ENCODE data around the gene RHEBL1. TPM values are rescaled to one million over a fixed set of nuclear protein-coding genes. Genes with fewer than 3 reads are reported as not detected.

Gene RHEBL1
- total RNA-seq, 1 donor from 2014 or later: 16.0 TPM

- intact Hi-C loops (cut with micrococcal nuclease): loop anchor here (5.0 kb wide), 1 partner anchor 206 kb away; the partner anchor contains the start of gene DDX23
- Mint-ChIP-seq H3K9me3 (no peaks in the 10 kb centered on the region), H3K4me3 (ENCODE audit: low read depth) (peak overlapping the region; percentile 92), H3K36me3 (ENCODE audit: low read depth) (peaks cover 42% of the 10 kb centered on the region), H3K4me1 (ENCODE audit: low read depth) (peaks cover 45% of the 10 kb centered on the region), H3K27me3 (ENCODE audit: low read depth) (no peaks in the 10 kb centered on the region), H3K27ac (peak overlapping the region; percentile 56)
- DNase-seq (ENCODE audit: low spot score): no peak
Measured at GRCh38 chr12:49058366-49059044, 11.3 kb downstream of the RHEBL1 start.

GRCh38 chr12:49057888-49058287 is 11.9 kb downstream of the RHEBL1 start:
- intact Hi-C loops (cut with micrococcal nuclease): loop anchor here (5.0 kb wide), 1 partner anchor 206 kb away; the partner anchor contains the start of gene DDX23
- Mint-ChIP-seq H3K4me1 (ENCODE audit: low read depth) (peaks cover 45% of the 10 kb centered on the region), H3K4me3 (ENCODE audit: low read depth) (peak overlapping the region; percentile 92), H3K27me3 (ENCODE audit: low read depth) (no peaks in the 10 kb centered on the region), H3K27ac (peak overlapping the region; percentile 45), H3K9me3 (no peaks in the 10 kb centered on the region), H3K36me3 (ENCODE audit: low read depth) (peaks cover 48% of the 10 kb centered on the region)
- no peak for DNase-seq (ENCODE audit: low spot score)

- Mint-ChIP-seq H3K27me3 (ENCODE audit: low read depth) (no peaks in the 10 kb centered on the region), H3K4me1 (ENCODE audit: low read depth) (peaks cover 41% of the 10 kb centered on the region), H3K4me3 (ENCODE audit: low read depth) (peak overlapping the region; percentile 92), H3K27ac (peak overlapping the region; percentile 61), H3K36me3 (ENCODE audit: low read depth) (peaks cover 64% of the 10 kb centered on the region), H3K9me3 (no peaks in the 10 kb centered on the region)
- peak; percentile 50 for DNase-seq (ENCODE audit: low spot score)
- intact Hi-C loops (cut with micrococcal nuclease): loop anchor here (1.0 to 5.0 kb wide), 2 partner anchors 38 to 204 kb away; partner anchors contain the start of genes DDX23 and PRKAG1
Measured at GRCh38 chr12:49055978-49056754, 13.6 kb downstream of the RHEBL1 start.

- no peaks in the 10 kb centered on the region for H3K9me3 Mint-ChIP-seq
- H3K36me3 Mint-ChIP-seq (ENCODE audit: low read depth): peaks cover 72% of the 10 kb centered on the region
- H3K27me3 Mint-ChIP-seq (ENCODE audit: low read depth): no peaks in the 10 kb centered on the region
- no peak overlapping the region for H3K4me3 Mint-ChIP-seq (ENCODE audit: low read depth)
- peak overlapping the region; percentile 10 for H3K27ac Mint-ChIP-seq
- intact Hi-C loops (cut with micrococcal nuclease): loop anchor here (5.0 kb wide), 1 partner anchor 203 kb away; the partner anchor contains the start of gene DDX23
- H3K4me1 Mint-ChIP-seq (ENCODE audit: low read depth): peaks cover 40% of the 10 kb centered on the region
- no peak for DNase-seq (ENCODE audit: low spot score)
Measured at GRCh38 chr12:49055092-49055491, 14.7 kb downstream of the RHEBL1 start.

GRCh38 chr12:49054524-49054923 is 15.3 kb downstream of the RHEBL1 start:
- peaks cover 40% of the 10 kb centered on the region for H3K4me1 Mint-ChIP-seq (ENCODE audit: low read depth)
- no peak overlapping the region for H3K4me3 Mint-ChIP-seq (ENCODE audit: low read depth)
- DNase-seq (ENCODE audit: low spot score): no peak
- H3K27me3 Mint-ChIP-seq (ENCODE audit: low read depth): no peaks in the 10 kb centered on the region
- intact Hi-C loops (cut with micrococcal nuclease): no loop called here
- H3K9me3 Mint-ChIP-seq: no peaks in the 10 kb centered on the region
- H3K27ac Mint-ChIP-seq: no peak overlapping the region
- H3K36me3 Mint-ChIP-seq (ENCODE audit: low read depth): peaks cover 76% of the 10 kb centered on the region

- no peaks in the 10 kb centered on the region for H3K9me3 Mint-ChIP-seq
- no peak for DNase-seq (ENCODE audit: low spot score)
- H3K27ac Mint-ChIP-seq: no peak overlapping the region
- H3K4me1 Mint-ChIP-seq (ENCODE audit: low read depth): peaks cover 39% of the 10 kb centered on the region
- intact Hi-C loops (cut with micrococcal nuclease): no loop called here
- no peaks in the 10 kb centered on the region for H3K27me3 Mint-ChIP-seq (ENCODE audit: low read depth)
- peaks cover 74% of the 10 kb centered on the region for H3K36me3 Mint-ChIP-seq (ENCODE audit: low read depth)
- no peak overlapping the region for H3K4me3 Mint-ChIP-seq (ENCODE audit: low read depth)
Measured at GRCh38 chr12:49054096-49054495, 15.7 kb downstream of the RHEBL1 start.

GRCh38 chr12:49052451-49053208 is 17.1 kb downstream of the RHEBL1 start:
- Mint-ChIP-seq H3K27me3 (ENCODE audit: low read depth) (no peaks in the 10 kb centered on the region), H3K27ac (no peak overlapping the region), H3K36me3 (ENCODE audit: low read depth) (peaks cover 79% of the 10 kb centered on the region), H3K9me3 (no peaks in the 10 kb centered on the region), H3K4me1 (ENCODE audit: low read depth) (peaks cover 29% of the 10 kb centered on the region), H3K4me3 (ENCODE audit: low read depth) (no peak overlapping the region)
- intact Hi-C loops (cut with micrococcal nuclease): no loop called here
- no peak for DNase-seq (ENCODE audit: low spot score)

GRCh38 chr12:49051777-49052438 is 17.9 kb downstream of the RHEBL1 start:
- no peak overlapping the region for H3K27ac Mint-ChIP-seq
- peaks cover 22% of the 10 kb centered on the region for H3K4me1 Mint-ChIP-seq (ENCODE audit: low read depth)
- no peak for DNase-seq (ENCODE audit: low spot score)
- no peaks in the 10 kb centered on the region for H3K9me3 Mint-ChIP-seq
- H3K27me3 Mint-ChIP-seq (ENCODE audit: low read depth): no peaks in the 10 kb centered on the region
- H3K36me3 Mint-ChIP-seq (ENCODE audit: low read depth): peaks cover 81% of the 10 kb centered on the region
- intact Hi-C loops (cut with micrococcal nuclease): no loop called here
- H3K4me3 Mint-ChIP-seq (ENCODE audit: low read depth): no peak overlapping the region

GRCh38 chr12:49051373-49051764 is 18.4 kb downstream of the RHEBL1 start:
- intact Hi-C loops (cut with micrococcal nuclease): no loop called here
- Mint-ChIP-seq H3K36me3 (ENCODE audit: low read depth) (peaks cover 86% of the 10 kb centered on the region), H3K4me3 (ENCODE audit: low read depth) (no peak overlapping the region), H3K4me1 (ENCODE audit: low read depth) (peaks cover 16% of the 10 kb centered on the region), H3K27me3 (ENCODE audit: low read depth) (no peaks in the 10 kb centered on the region), H3K27ac (no peak overlapping the region), H3K9me3 (no peaks in the 10 kb centered on the region)
- no peak for DNase-seq (ENCODE audit: low spot score)

- no peak overlapping the region for H3K4me3 Mint-ChIP-seq (ENCODE audit: low read depth)
- H3K4me1 Mint-ChIP-seq (ENCODE audit: low read depth): peaks cover 10% of the 10 kb centered on the region
- intact Hi-C loops (cut with micrococcal nuclease): no loop called here
- H3K36me3 Mint-ChIP-seq (ENCODE audit: low read depth): peaks cover 90% of the 10 kb centered on the region
- no peaks in the 10 kb centered on the region for H3K9me3 Mint-ChIP-seq
- no peak for DNase-seq (ENCODE audit: low spot score)
- no peak overlapping the region for H3K27ac Mint-ChIP-seq
- no peaks in the 10 kb centered on the region for H3K27me3 Mint-ChIP-seq (ENCODE audit: low read depth)
Measured at GRCh38 chr12:49050507-49051372, 19.0 kb downstream of the RHEBL1 start.

- Mint-ChIP-seq H3K4me1 (ENCODE audit: low read depth) (peaks cover 1% of the 10 kb centered on the region), H3K27me3 (ENCODE audit: low read depth) (no peaks in the 10 kb centered on the region), H3K36me3 (ENCODE audit: low read depth) (peaks cover 89% of the 10 kb centered on the region), H3K9me3 (no peaks in the 10 kb centered on the region), H3K27ac (no peak overlapping the region), H3K4me3 (ENCODE audit: low read depth) (no peak overlapping the region)
- DNase-seq (ENCODE audit: low spot score): no peak
- intact Hi-C loops (cut with micrococcal nuclease): no loop called here
Measured at GRCh38 chr12:49049566-49050224, 20.1 kb downstream of the RHEBL1 start.

All from activated T-helper 2 cell treated with anti-CD3 and anti-CD28 coated beads, Interferon-gamma antibody, Interleukin-2, Interleukin-4, amounts not matched to agents 10 μg/mL and 5 μg/mL and 100 μg/mL, durations not matched to agents 14 hours and 24 hours and 36 hours (primary cell).